ENCODE data around the gene NAPSA.

- TF ChIP-seq CTCF (IDR thresholded peaks at IDR 0.05) (no peak), POLR2A (IDR thresholded peaks at IDR 0.05) (no peak), POLR2AphosphoS5 (IDR thresholded peaks at IDR 0.05) (peak in 1 of 3 donors; percentile 7), EP300 (IDR thresholded peaks at IDR 0.05; ENCODE audit: low read depth) (no peak)
Measured at GRCh38 chr19:50381881-50382729, 16.7 kb upstream of the NAPSA start.

All from transverse colon (tissue), 4 donors.